K562 (cell line): ENCODE data around the gene ASF1B. TPM values are rescaled to one million over a fixed set of nuclear protein-coding genes. Genes with fewer than 3 reads are reported as not detected.

Experiments
- ATAC-seq: fragments of 200-7000 bp; cut with Tn5 transposase; 3 replicates; pipeline ENCODE4 v1.9.1; 2020; ENCODE audit warnings: moderate library complexity
- BruUV-seq: library from RNA; stranded (reverse); fragments of 400-500 nt; replicated peaks from 2 replicates; lab custom pipeline; 2021; lab: Mats Ljungman, UMichigan
- CTCF ChIA-PET: fragments of 300-600 bp; formaldehyde crosslinking; extraction: SDS; loops from one replicate; lab custom pipeline; 2021; ENCODE audit warnings: low intra/inter-chr PET ratio; lab: Yijun Ruan, JAX
- POLR2A ChIA-PET: fragments of 300-600, 350-650 bp; sonication (Branson Sonifier 250); formaldehyde crosslinking; extraction: SDS; loops from one replicate; lab custom pipeline; 2021; ENCODE audit warnings: antibody characterized with exemption, inconsistent platforms; lab: Yijun Ruan, JAX
- DNase-seq, 4 experiments: peaks; one replicate each; pipeline versions ENCODE4 v3.0.0 to v3.0.0-alpha.2; 2011 to 2018; ENCODE audit warnings: low spot score in 3 of 4, mixed read lengths in 3 of 4; ENCODE audit errors: extremely low read depth in 1 of 4
- FAIRE-seq: peaks from 2 replicates; lab custom pipeline; 2011; peaks lifted over from hg19 to GRCh38; lab: Jason Lieb, UNC
- H2AFZ ChIP-seq: 2 replicates; pipeline ENCODE4 v1.6.0; 2011; ENCODE audit warnings: low read depth, low read length, control low read depth, inconsistent platforms
- H3K27ac ChIP-seq: fragments of 200-600 bp; 3 replicates; pipeline ENCODE4 v1.8.0; 2011; ENCODE audit warnings: low read depth, mild to moderate bottlenecking, control low read depth, inconsistent platforms, low read length, moderate library complexity, mixed read lengths; ENCODE audit errors: extremely low read depth
- H3K27me3 ChIP-seq, 2 experiments: fragments of 300-600 bp in 1 of 2; 2 replicates in 1 of 2; 3 replicates in 1 of 2; pipeline versions ENCODE4 v1.6.0 to v1.8.0; 2011; ENCODE audit warnings: inconsistent platforms in 2 of 2, low read length in 2 of 2, mild to moderate bottlenecking in 1 of 2, mixed read lengths in 1 of 2, moderate library complexity in 1 of 2; ENCODE audit not compliant: control insufficient read depth in 2 of 2, insufficient read depth in 2 of 2
- H3K36me3 ChIP-seq: fragments of 300-600 bp; 3 replicates; pipeline ENCODE4 v1.8.0; 2011; ENCODE audit warnings: mild to moderate bottlenecking, low read length, inconsistent platforms; ENCODE audit not compliant: control insufficient read depth, insufficient read depth
- H3K4me1 ChIP-seq, 2 experiments: fragments of 200-600 bp in 1 of 2; replicated peaks in 1 of 2; 2 replicates in 1 of 2; 3 replicates in 1 of 2; pipeline versions ENCODE4 v1.5.1 to v1.8.0; 2011; ENCODE audit warnings: inconsistent platforms in 2 of 2, low read length in 2 of 2, mild to moderate bottlenecking in 1 of 2, mixed read lengths in 1 of 2, moderate library complexity in 1 of 2; ENCODE audit not compliant: control insufficient read depth in 2 of 2, insufficient read depth in 2 of 2
- H3K4me2 ChIP-seq: 2 replicates; pipeline ENCODE4 v1.6.1; 2011; ENCODE audit warnings: low read length, control low read depth, inconsistent platforms, mixed read lengths; ENCODE audit not compliant: insufficient read depth
- H3K4me3 ChIP-seq: fragments of 200-600 bp; sonication (generic), shearing (Covaris generic); 2 replicates; pipeline ENCODE4 v1.5.1; 2016; ENCODE audit warnings: control low read depth, inconsistent platforms
- H3K79me2 ChIP-seq: fragments of 200-600 bp; 3 replicates; pipeline ENCODE4 v1.8.0; 2011; ENCODE audit warnings: low read length, inconsistent platforms; ENCODE audit not compliant: control insufficient read depth, insufficient read depth
- H3K9ac ChIP-seq, 2 experiments: 2 replicates each; pipeline versions ENCODE4 v1.6.0 to v1.6.1; 2011; ENCODE audit warnings: low read depth in 2 of 2, low read length in 2 of 2, control low read depth in 1 of 2, inconsistent platforms in 1 of 2, mild to moderate bottlenecking in 1 of 2, mixed read lengths in 1 of 2; ENCODE audit not compliant: insufficient read depth in 1 of 2
- H3K9me1 ChIP-seq: one replicate; pipeline ENCODE4 v1.6.0; 2011; ENCODE audit warnings: inconsistent platforms, mild to moderate bottlenecking, low read length, moderate library complexity; ENCODE audit not compliant: control insufficient read depth, insufficient read depth
- H3K9me3 ChIP-seq: replicated peaks from 2 replicates; pipeline ENCODE4 v1.5.1; 2011; ENCODE audit warnings: low read depth, low read length, inconsistent platforms; ENCODE audit not compliant: control insufficient read depth, insufficient read depth
- H4K20me1 ChIP-seq: replicated peaks from 2 replicates; pipeline ENCODE4 v1.6.1; 2011; ENCODE audit warnings: low read length, inconsistent platforms, mixed read lengths; ENCODE audit not compliant: control insufficient read depth, insufficient read depth
- DACH1 ChIP-seq: fragments of 450-650 bp; IDR thresholded peaks from 2 replicates; pipeline ENCODE4 v1.6.1; 2018; ENCODE audit not compliant: partially characterized antibody
- KDM1A ChIP-seq, 2 experiments: fragments of 450-650 bp; IDR thresholded peaks; 2 replicates each; pipeline ENCODE4 v1.6.1; 2016; ENCODE audit warnings: mild to moderate bottlenecking in 2 of 2
- MED1 ChIP-seq: sonication (generic); formaldehyde crosslinking; IDR thresholded peaks from 2 replicates; pipeline ENCODE4 v1.8.1; 2023; ENCODE audit warnings: missing genetic modification reagents, borderline replicate concordance
- OTX1 ChIP-seq: fragments of 450-650 bp; formaldehyde crosslinking; IDR thresholded peaks from 2 replicates; pipeline ENCODE4 v1.4.0; 2022; ENCODE audit warnings: mild to moderate bottlenecking
- RBM14 ChIP-seq: fragments of 200-400 bp; formaldehyde crosslinking; IDR thresholded peaks from 2 replicates; pipeline ENCODE4 v1.6.1; 2018; ENCODE audit warnings: low read depth, mild to moderate bottlenecking, low read length, moderate library complexity, borderline replicate concordance; ENCODE audit not compliant: insufficient read depth
- ZNF121 ChIP-seq: sonication (generic); formaldehyde crosslinking; conservative IDR thresholded peaks from 2 replicates; pipeline ENCODE4 v1.8.0; 2022; ENCODE audit warnings: missing genetic modification reagents
- ZNF197 ChIP-seq: fragments of 200-800 bp; sonication (Bioruptor generic); IDR thresholded peaks from 2 replicates; pipeline ENCODE4 v1.6.1; 2016; ENCODE audit warnings: low read depth, missing genetic modification characterization, missing compliant biosample characterization
- WGBS: fragments of 100-300 bp; shearing (Covaris generic); methylation state at CpG from one replicate; pipeline ENCODE4 v1.1.6; 2016; ENCODE audit warnings: low coverage, mixed read lengths; ENCODE audit not compliant: insufficient coverage; ENCODE audit errors: missing lambda C conversion rate; 5-methylcytosine and 5-hydroxymethylcytosine counted together
- in situ Hi-C: fragments of 300-500 bp; cut with MboI; formaldehyde crosslinking; loops from 4 replicates; pipeline ENCODE4 v1.15.0; 2018; ENCODE audit warnings: inconsistent platforms, mixed read lengths
- intact Hi-C: fragments of 100-400 bp; cut with micrococcal nuclease; formaldehyde crosslinking; loops from 2 replicates; pipeline ENCODE4 v1.14.2; 2022
- polyA plus RNA-seq, 8 experiments: library from polyadenylated mRNA; depleted of rRNA in 4 of 8; stranded (reverse) in 5 of 8; unstranded in 3 of 8; fragments of >200 nt; fragmentation: Nextera tagmentation in 2 of 8; fragmentation: Illumina TruSeq in 1 of 8; extraction: Ambion mirVana in 2 of 8; extraction: Trizol in 1 of 8; gene quantifications; 2 replicates each; pipeline versions ENCODE4 v1.2.1 to v1.2.3, GENCODE V29; 2011 to 2014; ENCODE audit warnings: inconsistent platforms in 1 of 8, missing spikeins in 1 of 8
- total RNA-seq, 7 experiments: library from RNA; depleted of rRNA in 6 of 7; stranded (reverse); fragments of >200 nt in 6 of 7; fragmentation: Illumina TruSeq in 2 of 7; extraction: Trizol in 2 of 7; gene quantifications; 2 replicates each; pipeline versions ENCODE4 v1.2.1 to v1.2.3, GENCODE V29; 2011 to 2021; ENCODE audit warnings: low replicate concordance in 1 of 7
- TF ChIP-seq, protein P1 (sequence below), 3 experiments: IDR thresholded peaks in 2 of 3; conservative IDR thresholded peaks in 1 of 3; 2 replicates each; pipeline ENCODE4 v1.5.1; 2011 to 2012; ENCODE audit warnings: low read length in 3 of 3, mild to moderate bottlenecking in 3 of 3, control low read depth in 2 of 3, improper control_type of control experiment in 1 of 3, inconsistent platforms in 1 of 3, low read depth in 1 of 3, mixed read lengths in 1 of 3, moderate library complexity in 1 of 3; ENCODE audit not compliant: insufficient read depth in 2 of 3
- TF ChIP-seq, protein P2 (sequence below): fragments of 250-450 bp; sonication (Bioruptor Pico); IDR thresholded peaks from 2 replicates; pipeline ENCODE4 v1.4.0; 2020
- TF ChIP-seq, protein P3 (sequence below): sonication (generic); formaldehyde crosslinking; IDR thresholded peaks from 2 replicates; pipeline ENCODE4 v1.8.0; 2022; ENCODE audit warnings: mild to moderate bottlenecking, missing genetic modification reagents

Gene ASF1B
- total and polyA plus RNA-seq, 9 of the 15 experiments (the other 6 are each of a cell fraction or from before 2014, with no cell fraction given) = 6.0 to 69.4 (median 53.3) TPM

- no peak overlapping the region for H3K4me2 ChIP-seq
- H3K9me1 ChIP-seq = no peaks in the 10 kb centered on the region
- H4K20me1 ChIP-seq = no peaks in the 10 kb centered on the region
- ChIA-PET CTCF (no interaction called here), POLR2A (interaction anchor here (0.8 to 0.9 kb wide), 4 partner anchors 9 to 309 kb away, joined by 3 to 4 read pairs (median 3); partner anchors contain the start of gene PRKACA)
- no peak overlapping the region for H3K4me3 ChIP-seq
- in situ Hi-C loops = no loop called here
- DNase-seq = no peak
- TF ChIP-seq, protein P1, sequence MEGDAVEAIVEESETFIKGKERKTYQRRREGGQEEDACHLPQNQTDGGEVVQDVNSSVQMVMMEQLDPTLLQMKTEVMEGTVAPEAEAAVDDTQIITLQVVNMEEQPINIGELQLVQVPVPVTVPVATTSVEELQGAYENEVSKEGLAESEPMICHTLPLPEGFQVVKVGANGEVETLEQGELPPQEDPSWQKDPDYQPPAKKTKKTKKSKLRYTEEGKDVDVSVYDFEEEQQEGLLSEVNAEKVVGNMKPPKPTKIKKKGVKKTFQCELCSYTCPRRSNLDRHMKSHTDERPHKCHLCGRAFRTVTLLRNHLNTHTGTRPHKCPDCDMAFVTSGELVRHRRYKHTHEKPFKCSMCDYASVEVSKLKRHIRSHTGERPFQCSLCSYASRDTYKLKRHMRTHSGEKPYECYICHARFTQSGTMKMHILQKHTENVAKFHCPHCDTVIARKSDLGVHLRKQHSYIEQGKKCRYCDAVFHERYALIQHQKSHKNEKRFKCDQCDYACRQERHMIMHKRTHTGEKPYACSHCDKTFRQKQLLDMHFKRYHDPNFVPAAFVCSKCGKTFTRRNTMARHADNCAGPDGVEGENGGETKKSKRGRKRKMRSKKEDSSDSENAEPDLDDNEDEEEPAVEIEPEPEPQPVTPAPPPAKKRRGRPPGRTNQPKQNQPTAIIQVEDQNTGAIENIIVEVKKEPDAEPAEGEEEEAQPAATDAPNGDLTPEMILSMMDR (IDR thresholded peaks at IDR 0.05 in 2 of 3, conservative IDR thresholded peaks at IDR 0.05 in 1 of 3; ENCODE audit: insufficient read depth in 2 of 3, low read depth in 1 of 3, low read length in 3 of 3) = peak in 1 of 3 experiments; percentile 25; a peak in 1 of 6 replicates
- TF ChIP-seq KDM1A (IDR thresholded peaks at IDR 0.05) (no peak), ZNF197 (CRISPR knock-in tag) (no peak), DACH1 (no peak), ZNF121 (peak; percentile 97), MED1 (no peak), OTX1 (CRISPR knock-in tag) (no peak), RBM14 (no peak)
- TF ChIP-seq, protein P2, sequence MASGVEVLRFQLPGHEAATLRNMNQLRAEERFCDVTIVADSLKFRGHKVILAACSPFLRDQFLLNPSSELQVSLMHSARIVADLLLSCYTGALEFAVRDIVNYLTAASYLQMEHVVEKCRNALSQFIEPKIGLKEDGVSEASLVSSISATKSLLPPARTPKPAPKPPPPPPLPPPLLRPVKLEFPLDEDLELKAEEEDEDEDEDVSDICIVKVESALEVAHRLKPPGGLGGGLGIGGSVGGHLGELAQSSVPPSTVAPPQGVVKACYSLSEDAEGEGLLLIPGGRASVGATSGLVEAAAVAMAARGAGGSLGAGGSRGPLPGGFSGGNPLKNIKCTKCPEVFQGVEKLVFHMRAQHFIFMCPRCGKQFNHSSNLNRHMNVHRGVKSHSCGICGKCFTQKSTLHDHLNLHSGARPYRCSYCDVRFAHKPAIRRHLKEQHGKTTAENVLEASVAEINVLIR = no peak
- TF ChIP-seq, protein P3, sequence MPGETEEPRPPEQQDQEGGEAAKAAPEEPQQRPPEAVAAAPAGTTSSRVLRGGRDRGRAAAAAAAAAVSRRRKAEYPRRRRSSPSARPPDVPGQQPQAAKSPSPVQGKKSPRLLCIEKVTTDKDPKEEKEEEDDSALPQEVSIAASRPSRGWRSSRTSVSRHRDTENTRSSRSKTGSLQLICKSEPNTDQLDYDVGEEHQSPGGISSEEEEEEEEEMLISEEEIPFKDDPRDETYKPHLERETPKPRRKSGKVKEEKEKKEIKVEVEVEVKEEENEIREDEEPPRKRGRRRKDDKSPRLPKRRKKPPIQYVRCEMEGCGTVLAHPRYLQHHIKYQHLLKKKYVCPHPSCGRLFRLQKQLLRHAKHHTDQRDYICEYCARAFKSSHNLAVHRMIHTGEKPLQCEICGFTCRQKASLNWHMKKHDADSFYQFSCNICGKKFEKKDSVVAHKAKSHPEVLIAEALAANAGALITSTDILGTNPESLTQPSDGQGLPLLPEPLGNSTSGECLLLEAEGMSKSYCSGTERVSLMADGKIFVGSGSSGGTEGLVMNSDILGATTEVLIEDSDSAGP (CRISPR knock-in tag) = no peak
- TF ChIP-seq, all 486 proteins: peak for 2
- no TSS peak for BruUV-seq
- no peak for ATAC-seq
- peaks cover 2 to 16% of the 10 kb centered on the region in 2 experiments; a peak in 3 of 5 replicates for H3K4me1 ChIP-seq
- H2AFZ ChIP-seq = no peak overlapping the region
- intact Hi-C loops = no loop called here
- no peak overlapping the region for H3K27ac ChIP-seq
- H3K36me3 ChIP-seq = peaks cover 15% of the 10 kb centered on the region; the same call in 1 of the 3 replicates
- H3K79me2 ChIP-seq = no peaks in the 10 kb centered on the region
- no peaks in the 10 kb centered on the region for H3K27me3 ChIP-seq
- 89% methylated on average over 6 of the region's 11 CpGs for WGBS
- H3K9me3 ChIP-seq = peaks cover 10% of the 10 kb centered on the region
- no peak for FAIRE-seq
- H3K9ac ChIP-seq = peak overlapping the region in 1 of 2 experiments; percentile 22; a peak in 1 of 4 replicates
Observed at GRCh38 chr19:14096272-14096992, 40.0 kb downstream of the ASF1B start.
